ENCODE measurements around the gene MLH3.

GRCh38 chr14:74964787-74965485 lies 86.3 kb downstream of the MLH3 start:
- TF ChIP-seq, protein P1, sequence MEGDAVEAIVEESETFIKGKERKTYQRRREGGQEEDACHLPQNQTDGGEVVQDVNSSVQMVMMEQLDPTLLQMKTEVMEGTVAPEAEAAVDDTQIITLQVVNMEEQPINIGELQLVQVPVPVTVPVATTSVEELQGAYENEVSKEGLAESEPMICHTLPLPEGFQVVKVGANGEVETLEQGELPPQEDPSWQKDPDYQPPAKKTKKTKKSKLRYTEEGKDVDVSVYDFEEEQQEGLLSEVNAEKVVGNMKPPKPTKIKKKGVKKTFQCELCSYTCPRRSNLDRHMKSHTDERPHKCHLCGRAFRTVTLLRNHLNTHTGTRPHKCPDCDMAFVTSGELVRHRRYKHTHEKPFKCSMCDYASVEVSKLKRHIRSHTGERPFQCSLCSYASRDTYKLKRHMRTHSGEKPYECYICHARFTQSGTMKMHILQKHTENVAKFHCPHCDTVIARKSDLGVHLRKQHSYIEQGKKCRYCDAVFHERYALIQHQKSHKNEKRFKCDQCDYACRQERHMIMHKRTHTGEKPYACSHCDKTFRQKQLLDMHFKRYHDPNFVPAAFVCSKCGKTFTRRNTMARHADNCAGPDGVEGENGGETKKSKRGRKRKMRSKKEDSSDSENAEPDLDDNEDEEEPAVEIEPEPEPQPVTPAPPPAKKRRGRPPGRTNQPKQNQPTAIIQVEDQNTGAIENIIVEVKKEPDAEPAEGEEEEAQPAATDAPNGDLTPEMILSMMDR (conservative IDR thresholded peaks at IDR 0.05; ENCODE audit: low read depth in 2 of 2) = no peak
- TF ChIP-seq EZH2phosphoT487 (IDR thresholded peaks at IDR 0.05; ENCODE audit: unreplicated experiment) (no peak), ZNF114 (CRISPR knock-in tag; IDR thresholded peaks at IDR 0.05) (no peak), EZH2 (IDR thresholded peaks at IDR 0.05; ENCODE audit: low read depth, unreplicated experiment) (no peak), POLR2AphosphoS5 (IDR thresholded peaks at IDR 0.05; ENCODE audit: low read depth) (no peak), JUNB (IDR thresholded peaks at IDR 0.05; ENCODE audit: unreplicated experiment) (no peak), CREB1 (CRISPR knock-in tag; IDR thresholded peaks at IDR 0.05; ENCODE audit: low read depth) (no peak), ZNF331 (CRISPR knock-in tag; IDR thresholded peaks at IDR 0.05; ENCODE audit: low read depth) (no peak), STAT1 (IDR thresholded peaks at IDR 0.05; ENCODE audit: unreplicated experiment) (no peak), NANOG (IDR thresholded peaks at IDR 0.05; ENCODE audit: borderline replicate concordance) (no peak), ETS1 (IDR thresholded peaks at IDR 0.05) (no peak)
- TF ChIP-seq, protein P2, sequence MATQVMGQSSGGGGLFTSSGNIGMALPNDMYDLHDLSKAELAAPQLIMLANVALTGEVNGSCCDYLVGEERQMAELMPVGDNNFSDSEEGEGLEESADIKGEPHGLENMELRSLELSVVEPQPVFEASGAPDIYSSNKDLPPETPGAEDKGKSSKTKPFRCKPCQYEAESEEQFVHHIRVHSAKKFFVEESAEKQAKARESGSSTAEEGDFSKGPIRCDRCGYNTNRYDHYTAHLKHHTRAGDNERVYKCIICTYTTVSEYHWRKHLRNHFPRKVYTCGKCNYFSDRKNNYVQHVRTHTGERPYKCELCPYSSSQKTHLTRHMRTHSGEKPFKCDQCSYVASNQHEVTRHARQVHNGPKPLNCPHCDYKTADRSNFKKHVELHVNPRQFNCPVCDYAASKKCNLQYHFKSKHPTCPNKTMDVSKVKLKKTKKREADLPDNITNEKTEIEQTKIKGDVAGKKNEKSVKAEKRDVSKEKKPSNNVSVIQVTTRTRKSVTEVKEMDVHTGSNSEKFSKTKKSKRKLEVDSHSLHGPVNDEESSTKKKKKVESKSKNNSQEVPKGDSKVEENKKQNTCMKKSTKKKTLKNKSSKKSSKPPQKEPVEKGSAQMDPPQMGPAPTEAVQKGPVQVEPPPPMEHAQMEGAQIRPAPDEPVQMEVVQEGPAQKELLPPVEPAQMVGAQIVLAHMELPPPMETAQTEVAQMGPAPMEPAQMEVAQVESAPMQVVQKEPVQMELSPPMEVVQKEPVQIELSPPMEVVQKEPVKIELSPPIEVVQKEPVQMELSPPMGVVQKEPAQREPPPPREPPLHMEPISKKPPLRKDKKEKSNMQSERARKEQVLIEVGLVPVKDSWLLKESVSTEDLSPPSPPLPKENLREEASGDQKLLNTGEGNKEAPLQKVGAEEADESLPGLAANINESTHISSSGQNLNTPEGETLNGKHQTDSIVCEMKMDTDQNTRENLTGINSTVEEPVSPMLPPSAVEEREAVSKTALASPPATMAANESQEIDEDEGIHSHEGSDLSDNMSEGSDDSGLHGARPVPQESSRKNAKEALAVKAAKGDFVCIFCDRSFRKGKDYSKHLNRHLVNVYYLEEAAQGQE (IDR thresholded peaks at IDR 0.05; ENCODE audit: unreplicated experiment) = no peak
